ENCODE measurements around the gene PER2. TPM values are rescaled to one million over a fixed set of nuclear protein-coding genes. Genes with fewer than 3 reads are reported as not detected.

Gene PER2
- total and polyA plus RNA-seq, 10 donors = 2.0 to 16.2 (median 12.0) TPM

GRCh38 chr2:238321467-238321866 lies 33.1 kb upstream of the PER2 start:
- WGBS, 5 donors = 77 to 91% (median 82%) methylated on average over 9 of the region's 9 CpGs
- Histone ChIP-seq H3K9me3 (no peaks in the 10 kb centered on the region), H3K36me3 (peaks cover 0 to 29% (median 5%) of the 10 kb centered on the region in 6 donors), H3K4me3 (peak overlapping the region in 6 of 8 donors; percentile 79 to 97 (median 88)), H3K4me1 (peaks cover 11 to 28% (median 21%) of the 10 kb centered on the region in 6 donors), H3K27ac (no peak overlapping the region), H3K27me3 (replicated peaks in 1 of 7) (peaks cover 0 to 4% (median 0%) of the 10 kb centered on the region in 7 donors)
- no peak for DNase-seq
- intact Hi-C loops (cut with DNase I; ENCODE audit: low total_unique reads) = no loop called here
- TF ChIP-seq POLR2AphosphoS5 (IDR thresholded peaks at IDR 0.05) (no peak), POLR2A (IDR thresholded peaks at IDR 0.05) (no peak), CTCF (IDR thresholded peaks at IDR 0.05 in 8 of 11, conservative IDR thresholded peaks at IDR 0.05 in 3 of 11) (no peak)

- no peak for TF ChIP-seq CTCF (IDR thresholded peaks at IDR 0.05 in 8 of 11, conservative IDR thresholded peaks at IDR 0.05 in 3 of 11)
- TF ChIP-seq POLR2A (IDR thresholded peaks at IDR 0.05) = no peak
- TF ChIP-seq POLR2AphosphoS5 (IDR thresholded peaks at IDR 0.05) = no peak
- Histone ChIP-seq H3K4me3 (peak overlapping the region; percentile 68 to 97 (median 83)), H3K27me3 (replicated peaks in 1 of 7) (peaks cover 0 to 4% (median 0%) of the 10 kb centered on the region in 7 donors), H3K27ac (peak overlapping the region in 4 of 8 donors; percentile 38 to 57 (median 41)), H3K36me3 (peaks cover 0 to 22% (median 0%) of the 10 kb centered on the region in 6 donors), H3K4me1 (peaks cover 11 to 28% (median 21%) of the 10 kb centered on the region in 6 donors), H3K9me3 (no peaks in the 10 kb centered on the region)
- intact Hi-C loops (cut with DNase I; ENCODE audit: low total_unique reads) = no loop called here
- DNase-seq = no peak
- 1 to 6% (median 2%) methylated on average over 10 to 65 of the region's 65 CpGs for WGBS, 5 donors
These were observed 32.4 kb upstream of the PER2 start for GRCh38 chr2:238320648-238321281.

- intact Hi-C loops (cut with DNase I; ENCODE audit: low total_unique reads) = no loop called here
- TF ChIP-seq POLR2A (IDR thresholded peaks at IDR 0.05) (no peak), CTCF (IDR thresholded peaks at IDR 0.05 in 8 of 11, conservative IDR thresholded peaks at IDR 0.05 in 3 of 11) (no peak), POLR2AphosphoS5 (IDR thresholded peaks at IDR 0.05) (peak; percentile 11 to 74 (median 64))
- H3K27me3 ChIP-seq (replicated peaks in 1 of 7) = peaks cover 0 to 4% (median 0%) of the 10 kb centered on the region in 7 donors
- H3K9me3 ChIP-seq = no peaks in the 10 kb centered on the region
- H3K36me3 ChIP-seq = peaks cover 0 to 17% (median 0%) of the 10 kb centered on the region in 6 donors
- H3K4me1 ChIP-seq = peaks cover 11 to 28% (median 21%) of the 10 kb centered on the region in 6 donors
- peak within 1 kb of the TSS; percentile 68 to 97 (median 83) for H3K4me3 ChIP-seq
- WGBS, 5 donors = 0 to 1% (median 0%) methylated on average over 5 to 58 of the region's 58 CpGs; no CpG with 5 or more reads in 1 of the 5 donors
- peak; percentile 96 for DNase-seq
- H3K27ac ChIP-seq = peak within 1 kb of the TSS in 4 of 8 donors; percentile 38 to 57 (median 41)
These were observed 31.8 kb upstream of the PER2 start, which contains the start of gene TRAF3IP1 for GRCh38 chr2:238320246-238320647. TRAF3IP1 (plus strand) TSS chr2:238320518; CDS start chr2:238320663, 145 bp downstream.

GRCh38 chr2:238315031-238315595 lies 26.7 kb upstream of the PER2 start:
- Histone ChIP-seq H3K4me1 (peaks cover 3 to 11% (median 8%) of the 10 kb centered on the region in 6 donors), H3K27ac (no peak overlapping the region), H3K9me3 (no peaks in the 10 kb centered on the region), H3K36me3 (no peaks in the 10 kb centered on the region), H3K4me3 (no peak overlapping the region), H3K27me3 (replicated peaks in 1 of 7) (peaks cover 0 to 12% (median 0%) of the 10 kb centered on the region in 7 donors)
- intact Hi-C loops (cut with DNase I; ENCODE audit: low total_unique reads) = no loop called here
- DNase-seq = no peak
- TF ChIP-seq CTCF (IDR thresholded peaks at IDR 0.05 in 8 of 11, conservative IDR thresholded peaks at IDR 0.05 in 3 of 11) (no peak), POLR2AphosphoS5 (IDR thresholded peaks at IDR 0.05) (no peak), POLR2A (IDR thresholded peaks at IDR 0.05) (no peak)
- WGBS, 5 donors = 89 to 100% (median 92%) methylated on average over 5 to 13 of the region's 13 CpGs
